Measurements from ENCODE around the gene EIF4H.

- TF ChIP-seq CTCF (conservative IDR thresholded peaks at IDR 0.05) (no peak), EZH2 (IDR thresholded peaks at IDR 0.05; ENCODE audit: low read depth) (no peak)
Measured at GRCh38 chr7:74236284-74236683, 62.1 kb downstream of the EIF4H start.

Measured in PC-9 (cell line).